Right cardiac atrium (tissue), 5 donors: ENCODE results near the gene LUZP1. TPM values are rescaled to one million over a fixed set of nuclear protein-coding genes. Genes with fewer than 3 reads are reported as not detected.
A peak's percentile ranks its signal among the peaks of the same experiment; 100 is the strongest.

Experiments
- ATAC-seq, 2 donors: fragments of 200-7000 bp; cut with Tn5 transposase; one replicate each; pipeline versions ENCODE4 v1.8.0 to v1.9.1; 2020; ENCODE audit warnings: moderate library complexity in 2 of 2, mild to moderate bottlenecking in 1 of 2
- DNase-seq, 3 donors: peaks; one replicate each; pipeline ENCODE4 v3.0.0-alpha.2; 2020
- H3K27ac ChIP-seq: one replicate; pipeline ENCODE4 v1.5.1; 2013; ENCODE audit warnings: mild to moderate bottlenecking, low read length, control low read depth, moderate library complexity
- H3K27me3 ChIP-seq: one replicate; pipeline ENCODE4 v1.6.1; 2013; ENCODE audit not compliant: control insufficient read depth, insufficient read depth
- H3K4me1 ChIP-seq: one replicate; pipeline ENCODE4 v1.6.1; 2013; ENCODE audit warnings: low read length; ENCODE audit not compliant: control insufficient read depth, insufficient read depth
- H3K4me3 ChIP-seq: one replicate; pipeline ENCODE4 v1.5.1; 2013; ENCODE audit warnings: low read length, control low read depth
- H3K9me3 ChIP-seq: one replicate; pipeline ENCODE4 v1.6.1; 2013; ENCODE audit warnings: low read length; ENCODE audit not compliant: control insufficient read depth
- WGBS: extraction: QIAGEN DNeasy Blood & Tissue Kit; methylation state at CpG from one replicate; pipeline ENCODE4 v1.1.7; 2013; 5-methylcytosine and 5-hydroxymethylcytosine counted together
- intact Hi-C, 4 donors: fragments of 100-400 bp; cut with DNase I; formaldehyde crosslinking; loops; one replicate each; pipeline versions ENCODE4 v1.11.0 to v1.14.0; 2022 to 2023
- polyA plus RNA-seq: library from polyadenylated mRNA; stranded (reverse); fragments of 200-250 nt; gene quantifications from one replicate; pipeline ENCODE4 v1.2.3, GENCODE V29; 2013
- total RNA-seq, 4 donors: library from RNA; stranded (reverse); fragmentation: NEBNext Ultra II Directional; extraction: Animal tissue kit (Norgen Biotek cat#: 25700); gene quantifications; one replicate each; pipeline ENCODE4 v1.2.1, GENCODE V29; 2021
- donor health status: healthy with polysubstance abuse.
- donor health status: DM: no; HTN: yes; CAD: no.
- donor health status: DM: no; HTN: no; CAD: no.
- donor health status: DM: no; HTN: yes; CAD: no; lungs with severe emphysema.
- donor health status: DM: yes; HTN: yes; CAD: no.

LUZP1 gene
- total and polyA plus RNA-seq, 5 donors = 9.5 to 61.9 (median 35.1) TPM

DNA sequence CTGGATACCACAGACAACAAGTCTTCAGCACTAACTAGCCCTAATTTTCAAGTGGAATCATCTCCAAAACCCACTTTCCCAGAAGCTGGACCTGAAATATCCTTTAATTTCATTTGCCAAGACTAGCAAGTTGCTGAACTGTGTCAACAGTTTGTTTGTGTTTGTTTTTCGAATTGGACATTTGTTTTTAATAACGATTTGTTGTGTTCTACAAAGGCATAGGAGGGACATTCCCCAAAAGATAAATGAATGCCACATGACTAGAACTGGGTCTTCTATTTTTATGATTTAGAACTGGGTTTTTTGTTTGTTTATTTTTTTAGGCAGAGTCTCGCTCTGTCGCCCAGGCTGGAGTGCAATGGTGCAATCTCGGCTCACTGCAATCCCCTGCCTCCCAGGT, 17.9 kb downstream of the LUZP1 start:
- Histone ChIP-seq H3K9me3 (no peaks in the 10 kb centered on the region), H3K27ac (no peak overlapping the region), H3K27me3 (no peaks in the 10 kb centered on the region), H3K4me3 (no peak overlapping the region), H3K4me1 (peaks cover 2% of the 10 kb centered on the region)
- 71% methylated on average over 5 of the region's 5 CpGs for WGBS
- intact Hi-C loops = no loop called here
- ATAC-seq (no peak), DNase-seq (no peak)

DNA sequence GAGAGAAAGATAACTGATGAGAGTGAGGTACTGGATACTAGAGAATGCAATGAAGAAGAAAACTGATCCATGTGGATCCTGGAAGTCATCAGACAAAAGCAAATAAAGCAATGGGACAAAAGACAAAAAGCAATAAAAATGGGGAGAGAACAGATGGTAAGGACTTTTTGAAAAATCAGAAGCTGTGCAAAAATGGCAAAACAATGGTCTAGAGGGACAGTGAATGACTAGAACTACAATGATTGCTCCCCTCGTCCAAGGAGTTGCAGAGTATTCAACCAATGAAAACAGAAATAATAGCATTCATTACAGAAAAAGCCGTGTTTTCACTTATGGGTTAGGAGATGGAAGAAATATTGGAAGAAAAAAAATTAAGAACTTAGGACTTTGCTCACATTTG, 18.5 kb downstream of the LUZP1 start:
- 60% methylated on average over 2 of the region's 2 CpGs for WGBS
- no peak for ATAC-seq
- intact Hi-C loops = no loop called here
- Histone ChIP-seq H3K27ac (no peak overlapping the region), H3K4me1 (peaks cover 2% of the 10 kb centered on the region), H3K27me3 (no peaks in the 10 kb centered on the region), H3K9me3 (no peaks in the 10 kb centered on the region), H3K4me3 (no peak overlapping the region)
- DNase-seq = no peak

DNA sequence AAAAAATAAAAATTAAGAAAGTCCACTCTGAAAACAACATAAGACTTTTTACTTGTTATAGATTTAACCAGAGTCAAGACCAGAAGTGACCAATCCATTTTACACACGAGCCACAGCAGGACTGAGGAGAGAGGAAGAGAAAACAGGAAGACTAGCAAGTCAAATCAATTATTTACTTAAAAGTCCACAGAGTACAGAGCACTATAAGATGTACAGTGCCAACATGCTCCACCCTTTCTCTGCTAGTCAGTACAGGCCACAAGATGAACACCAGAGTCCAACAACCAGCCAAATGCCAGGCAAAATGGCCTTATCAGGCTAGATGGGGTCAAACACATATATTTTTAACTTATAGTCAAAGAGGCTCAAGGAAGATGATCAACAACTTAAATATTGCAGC, 19.5 kb downstream of the LUZP1 start:
- Histone ChIP-seq H3K27ac (no peak overlapping the region), H3K9me3 (no peaks in the 10 kb centered on the region), H3K27me3 (no peaks in the 10 kb centered on the region), H3K4me3 (no peak overlapping the region), H3K4me1 (peaks cover 2% of the 10 kb centered on the region)
- ATAC-seq (peak; percentile 55 to 58), DNase-seq (no peak)
- intact Hi-C loops = no loop called here
- whole genome bisulfite sequencing = 51% methylated on average over 1 of the region's 1 CpG

DNA sequence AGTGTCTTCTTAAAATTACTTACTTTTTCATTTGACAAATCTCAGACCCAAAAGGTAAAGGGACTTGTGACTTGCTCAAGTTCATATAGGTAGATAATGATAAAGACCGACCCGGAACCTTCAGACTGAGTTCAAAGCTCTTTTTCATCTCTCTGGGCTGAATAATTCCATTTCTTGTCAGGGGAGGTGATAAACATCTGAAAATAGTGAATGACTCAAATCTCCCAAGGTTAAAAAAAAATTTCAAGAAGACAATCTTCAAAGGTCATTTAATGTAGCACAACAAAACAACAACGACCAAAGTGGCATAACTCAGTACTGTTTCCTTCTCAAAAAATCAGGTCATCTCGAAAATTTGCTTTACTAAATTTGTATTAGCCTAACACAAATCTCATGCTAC, 20.6 kb downstream of the LUZP1 start:
- intact Hi-C loops = no loop called here
- Histone ChIP-seq H3K4me3 (no peak overlapping the region), H3K27me3 (no peaks in the 10 kb centered on the region), H3K4me1 (peaks cover 2% of the 10 kb centered on the region), H3K27ac (no peak overlapping the region), H3K9me3 (no peaks in the 10 kb centered on the region)
- ATAC-seq (no peak), DNase-seq (no peak)
- 66% methylated on average over 4 of the region's 4 CpGs for WGBS

DNA sequence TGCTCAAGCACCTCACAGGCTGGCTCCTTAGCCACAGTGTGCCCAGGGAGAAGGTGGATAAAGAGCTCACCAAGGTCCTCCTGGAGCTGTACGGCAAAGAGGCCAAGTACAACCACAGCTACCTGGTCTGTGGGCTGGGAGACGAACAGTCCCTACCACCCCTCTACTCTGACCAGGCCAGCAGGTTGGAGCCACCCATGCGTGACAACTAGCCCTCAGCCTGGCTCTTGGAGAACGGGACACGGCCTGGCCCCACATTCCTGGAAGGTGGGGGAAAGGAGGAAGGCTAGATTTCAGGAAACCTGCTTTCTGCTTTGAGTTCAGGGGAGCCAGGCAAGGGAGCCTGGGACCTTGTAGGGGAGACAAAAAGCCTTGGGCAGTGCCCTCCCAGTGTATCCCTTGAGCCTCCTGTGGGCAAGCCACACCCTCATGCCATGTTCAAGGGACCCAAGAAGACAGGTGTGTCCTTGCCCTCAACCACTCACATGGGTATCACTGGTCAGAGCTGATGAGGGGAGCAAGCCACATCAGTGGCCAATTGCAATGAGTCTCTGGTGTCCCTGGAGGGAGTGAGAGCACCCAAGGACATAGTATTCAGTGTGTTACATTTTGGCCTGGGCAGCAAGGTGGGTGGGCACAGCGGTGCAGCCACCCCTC, 27.6 kb downstream of the LUZP1 start:
- Histone ChIP-seq H3K27ac (no peak overlapping the region), H3K4me1 (peaks cover 5% of the 10 kb centered on the region), H3K27me3 (no peaks in the 10 kb centered on the region), H3K9me3 (no peaks in the 10 kb centered on the region), H3K4me3 (no peak overlapping the region)
- DNase-seq = no peak
- intact Hi-C loops = no loop called here
- ATAC-seq = peak; percentile 25 to 35
- 98% methylated on average over 6 of the region's 6 CpGs for WGBS

DNA sequence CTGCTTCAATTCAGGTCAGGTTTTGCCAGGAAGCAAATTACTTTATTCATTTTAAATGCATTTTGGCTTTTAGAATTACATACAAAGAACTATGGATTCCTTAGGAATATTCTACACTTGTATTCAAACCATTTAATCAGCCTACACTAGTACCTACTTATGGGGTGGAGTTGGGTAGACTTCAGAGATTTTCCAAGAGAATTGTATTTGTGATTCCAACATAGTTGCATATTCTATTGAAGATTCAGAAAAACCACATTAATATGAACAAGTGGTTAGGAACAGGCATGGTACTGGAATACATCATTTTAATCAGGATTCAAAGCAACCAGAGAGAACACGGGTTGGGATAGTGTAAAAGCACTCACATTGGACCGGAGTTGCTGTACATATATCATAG, 33.4 kb downstream of the LUZP1 start:
- Histone ChIP-seq H3K27ac (no peak overlapping the region), H3K27me3 (no peaks in the 10 kb centered on the region), H3K4me3 (no peak overlapping the region), H3K4me1 (no peaks in the 10 kb centered on the region), H3K9me3 (no peaks in the 10 kb centered on the region)
- ATAC-seq (no peak), DNase-seq (no peak)
- intact Hi-C loops = no loop called here
- WGBS = 85% methylated on average over 2 of the region's 2 CpGs

DNA sequence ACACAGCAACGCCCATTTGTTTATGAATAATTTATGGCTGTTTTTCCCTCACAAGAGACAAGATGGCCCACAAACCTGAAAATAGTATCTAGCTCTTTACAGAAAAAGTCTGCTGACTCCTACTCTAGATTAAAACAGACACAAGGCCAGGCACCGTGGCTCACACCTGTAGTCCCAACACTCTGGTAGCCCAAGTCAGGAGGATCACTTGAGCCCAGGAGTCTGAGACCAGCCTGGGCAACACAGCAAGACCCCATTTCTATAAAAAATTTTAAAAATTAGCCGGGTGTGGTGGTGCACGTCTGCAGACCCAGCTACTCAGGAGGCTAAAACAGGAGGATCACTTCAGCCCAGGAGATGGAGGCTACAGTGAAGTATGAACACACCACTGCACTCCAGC, 34.6 kb downstream of the LUZP1 start:
- Histone ChIP-seq H3K4me3 (no peak overlapping the region), H3K27ac (no peak overlapping the region), H3K4me1 (no peaks in the 10 kb centered on the region), H3K9me3 (no peaks in the 10 kb centered on the region), H3K27me3 (no peaks in the 10 kb centered on the region)
- ATAC-seq (no peak), DNase-seq (no peak)
- 95% methylated on average over 4 of the region's 4 CpGs for WGBS
- intact Hi-C loops = no loop called here

DNA sequence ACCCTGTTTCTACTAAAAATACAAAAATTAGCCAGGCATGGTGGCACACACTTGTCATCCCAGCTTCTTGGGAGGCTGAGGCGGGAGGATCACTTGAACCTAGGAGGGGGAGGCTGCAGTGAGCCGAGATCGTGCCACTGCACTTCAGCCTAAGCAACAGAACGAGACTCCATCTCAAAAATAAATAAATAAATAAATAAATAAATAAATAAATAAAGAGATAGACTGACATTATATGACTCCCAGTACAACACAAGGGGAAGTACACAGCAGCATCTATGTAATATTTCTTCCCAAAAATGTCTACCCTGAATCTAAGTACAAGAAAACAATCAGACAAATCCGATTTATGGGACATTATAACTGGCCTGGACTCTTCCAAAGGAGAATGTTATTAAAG, 35.1 kb downstream of the LUZP1 start:
- no peak for DNase-seq
- H3K27ac ChIP-seq = no peak overlapping the region
- no peaks in the 10 kb centered on the region for H3K27me3 ChIP-seq
- 97% methylated on average over 5 of the region's 5 CpGs for WGBS
- no peaks in the 10 kb centered on the region for H3K9me3 ChIP-seq
- no peak for ATAC-seq
- no peak overlapping the region for H3K4me3 ChIP-seq
- H3K4me1 ChIP-seq = no peaks in the 10 kb centered on the region
- intact Hi-C loops = no loop called here

DNA sequence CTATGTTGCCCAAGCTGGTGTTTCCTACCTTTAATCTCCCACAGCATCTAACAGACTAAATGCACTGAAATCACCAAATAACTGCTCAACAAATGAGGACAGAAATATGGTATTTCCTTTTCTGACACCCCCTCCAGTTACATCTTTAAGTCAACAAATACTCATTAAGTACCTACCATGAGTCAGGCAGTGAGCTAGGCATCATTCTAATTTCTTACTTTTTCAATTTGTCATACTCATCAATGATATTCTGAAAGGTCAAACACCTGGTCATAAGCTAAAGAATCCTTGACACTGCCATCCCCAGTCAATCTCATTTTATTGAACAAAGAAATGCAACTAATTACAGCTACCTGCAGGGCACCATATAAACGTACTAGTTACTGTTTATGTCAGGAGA, 36.6 kb downstream of the LUZP1 start:
- H3K9me3 ChIP-seq = no peaks in the 10 kb centered on the region
- intact Hi-C loops = no loop called here
- no peaks in the 10 kb centered on the region for H3K4me1 ChIP-seq
- no peak overlapping the region for H3K27ac ChIP-seq
- no peak overlapping the region for H3K4me3 ChIP-seq
- DNase-seq (no peak), ATAC-seq (no peak)
- 67% methylated on average over 1 of the region's 1 CpG for WGBS
- H3K27me3 ChIP-seq = no peaks in the 10 kb centered on the region

DNA sequence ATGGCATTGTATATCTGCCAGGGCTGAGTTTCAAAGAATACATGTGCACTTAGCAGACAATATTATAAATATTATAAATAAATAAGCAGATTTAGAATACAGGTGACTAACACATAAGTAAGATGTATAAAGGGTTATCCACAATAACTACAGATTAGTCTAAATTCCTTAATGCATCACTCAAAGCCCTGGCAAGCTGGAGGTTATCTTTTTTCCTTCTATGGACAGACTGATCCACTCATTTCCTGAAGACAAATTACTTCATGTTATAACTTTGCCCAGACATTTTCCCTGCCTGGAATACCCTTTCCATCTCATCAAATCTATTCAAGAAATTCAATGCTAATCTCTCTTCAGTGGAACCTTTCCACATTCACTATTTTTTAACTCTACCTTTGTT, 38.8 kb downstream of the LUZP1 start:
- H3K4me1 ChIP-seq = peaks cover 7% of the 10 kb centered on the region
- H3K4me3 ChIP-seq = no peak overlapping the region
- H3K9me3 ChIP-seq = no peaks in the 10 kb centered on the region
- ATAC-seq (no peak), DNase-seq (no peak)
- H3K27me3 ChIP-seq = no peaks in the 10 kb centered on the region
- no peak overlapping the region for H3K27ac ChIP-seq
- intact Hi-C loops = no loop called here

DNA sequence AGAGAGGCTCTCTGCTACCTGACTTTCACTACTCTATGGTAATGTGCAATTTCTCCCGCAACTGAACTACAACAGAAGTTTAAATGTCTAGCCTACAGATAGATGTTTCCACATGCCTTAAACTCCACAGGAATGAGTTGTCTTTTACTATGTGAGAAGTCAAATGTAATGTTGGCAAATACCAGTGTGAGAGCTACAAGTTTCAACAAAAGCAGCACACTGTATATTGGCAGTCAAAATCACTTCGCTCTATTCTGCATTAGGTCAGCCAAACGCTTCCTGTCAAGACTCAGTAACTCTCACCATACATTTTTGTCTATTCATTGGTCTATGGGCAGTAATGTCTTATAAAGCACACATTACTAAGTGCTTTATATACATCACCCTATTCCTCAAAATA, 41.9 kb downstream of the LUZP1 start:
- ATAC-seq (no peak), DNase-seq (no peak)
- peaks cover 7% of the 10 kb centered on the region for H3K4me1 ChIP-seq
- WGBS = 63% methylated on average over 3 of the region's 3 CpGs
- H3K27ac ChIP-seq = no peak overlapping the region
- no peak overlapping the region for H3K4me3 ChIP-seq
- no peaks in the 10 kb centered on the region for H3K9me3 ChIP-seq
- H3K27me3 ChIP-seq = no peaks in the 10 kb centered on the region
- intact Hi-C loops = no loop called here

DNA sequence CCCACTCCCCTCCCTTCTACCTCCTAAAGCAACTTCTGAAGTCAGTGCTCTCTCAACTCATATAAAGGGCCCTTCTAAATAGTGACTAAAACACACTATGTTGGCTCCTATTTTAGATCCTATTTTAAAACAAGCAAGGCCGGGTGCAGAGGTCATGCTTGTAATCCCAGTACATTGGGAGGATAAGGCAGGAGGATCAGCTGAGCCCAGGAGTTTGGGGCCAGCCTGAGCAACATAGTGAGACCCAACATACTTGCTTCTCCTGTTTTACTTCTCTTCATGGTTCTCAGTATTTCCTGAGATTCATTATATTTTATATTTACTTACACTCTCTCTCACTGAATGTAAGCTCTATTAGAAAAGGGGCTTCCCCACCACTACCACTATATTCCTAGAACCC, 42.5 kb downstream of the LUZP1 start:
- intact Hi-C loops = no loop called here
- Histone ChIP-seq H3K9me3 (no peaks in the 10 kb centered on the region), H3K4me1 (peaks cover 7% of the 10 kb centered on the region), H3K4me3 (no peak overlapping the region), H3K27me3 (no peaks in the 10 kb centered on the region), H3K27ac (no peak overlapping the region)
- ATAC-seq (no peak), DNase-seq (no peak)
- WGBS = 52% methylated on average over 1 of the region's 1 CpG
